HT-29 (cell line): ENCODE data around the gene CDAN1. TPM values are rescaled to one million over a fixed set of nuclear protein-coding genes. Genes with fewer than 3 reads are reported as not detected.
"Not testable (repeated sequence)": the region's sequence is repeated elsewhere in the genome, so short reads cannot be mapped to it uniquely, and the experiment has no call there.

ENCODE experiments used
- DNase-seq: peaks from one replicate; pipeline ENCODE4 v3.0.0-alpha.2; 2015; ENCODE audit warnings: low spot score
- total RNA-seq: library from RNA; depleted of rRNA; stranded (reverse); fragments of >200 nt; shearing (Covaris generic); gene quantifications from 2 replicates; pipeline ENCODE4 v1.2.3, GENCODE V29; 2014; rRNA removed

The CDAN1 gene, protein sequence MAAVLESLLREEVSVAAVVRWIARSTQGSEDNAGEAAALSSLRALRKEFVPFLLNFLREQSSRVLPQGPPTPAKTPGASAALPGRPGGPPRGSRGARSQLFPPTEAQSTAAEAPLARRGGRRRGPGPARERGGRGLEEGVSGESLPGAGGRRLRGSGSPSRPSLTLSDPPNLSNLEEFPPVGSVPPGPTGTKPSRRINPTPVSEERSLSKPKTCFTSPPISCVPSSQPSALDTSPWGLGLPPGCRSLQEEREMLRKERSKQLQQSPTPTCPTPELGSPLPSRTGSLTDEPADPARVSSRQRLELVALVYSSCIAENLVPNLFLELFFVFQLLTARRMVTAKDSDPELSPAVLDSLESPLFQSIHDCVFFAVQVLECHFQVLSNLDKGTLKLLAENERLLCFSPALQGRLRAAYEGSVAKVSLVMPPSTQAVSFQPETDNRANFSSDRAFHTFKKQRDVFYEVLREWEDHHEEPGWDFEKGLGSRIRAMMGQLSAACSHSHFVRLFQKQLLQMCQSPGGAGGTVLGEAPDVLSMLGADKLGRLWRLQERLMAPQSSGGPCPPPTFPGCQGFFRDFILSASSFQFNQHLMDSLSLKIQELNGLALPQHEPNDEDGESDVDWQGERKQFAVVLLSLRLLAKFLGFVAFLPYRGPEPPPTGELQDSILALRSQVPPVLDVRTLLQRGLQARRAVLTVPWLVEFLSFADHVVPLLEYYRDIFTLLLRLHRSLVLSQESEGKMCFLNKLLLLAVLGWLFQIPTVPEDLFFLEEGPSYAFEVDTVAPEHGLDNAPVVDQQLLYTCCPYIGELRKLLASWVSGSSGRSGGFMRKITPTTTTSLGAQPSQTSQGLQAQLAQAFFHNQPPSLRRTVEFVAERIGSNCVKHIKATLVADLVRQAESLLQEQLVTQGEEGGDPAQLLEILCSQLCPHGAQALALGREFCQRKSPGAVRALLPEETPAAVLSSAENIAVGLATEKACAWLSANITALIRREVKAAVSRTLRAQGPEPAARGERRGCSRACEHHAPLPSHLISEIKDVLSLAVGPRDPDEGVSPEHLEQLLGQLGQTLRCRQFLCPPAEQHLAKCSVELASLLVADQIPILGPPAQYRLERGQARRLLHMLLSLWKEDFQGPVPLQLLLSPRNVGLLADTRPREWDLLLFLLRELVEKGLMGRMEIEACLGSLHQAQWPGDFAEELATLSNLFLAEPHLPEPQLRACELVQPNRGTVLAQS
- 15.2 and 28.4 TPM in 2 replicates for total RNA-seq

- peak; percentile 89 for DNase-seq
Observed at GRCh38 chr15:42736793-42737528, at the start of gene CDAN1. CDAN1 (minus strand) TSS chr15:42737128; CDS start chr15:42737102, 26 bp downstream.

DNA sequence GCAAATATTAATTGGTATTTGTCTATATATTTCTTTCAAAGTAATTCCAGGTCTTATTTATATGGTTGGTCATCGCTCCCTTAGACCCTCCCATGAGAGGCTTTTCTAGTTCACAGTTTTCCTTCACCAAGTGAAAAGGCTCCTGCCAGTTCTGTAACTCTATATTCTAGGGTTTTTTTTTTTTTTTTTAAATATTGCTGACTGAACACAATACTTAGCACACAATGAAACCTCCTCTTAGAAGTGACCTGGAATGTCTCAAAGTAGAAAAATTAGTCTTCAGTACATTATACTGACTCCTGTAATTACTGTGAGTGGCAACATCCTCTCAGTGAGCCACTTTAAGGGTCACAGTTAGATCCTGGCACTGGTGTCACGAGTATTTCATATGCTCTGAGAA lies 48.6 kb upstream of the CDAN1 start:
- DNase-seq = no peak

DNA sequence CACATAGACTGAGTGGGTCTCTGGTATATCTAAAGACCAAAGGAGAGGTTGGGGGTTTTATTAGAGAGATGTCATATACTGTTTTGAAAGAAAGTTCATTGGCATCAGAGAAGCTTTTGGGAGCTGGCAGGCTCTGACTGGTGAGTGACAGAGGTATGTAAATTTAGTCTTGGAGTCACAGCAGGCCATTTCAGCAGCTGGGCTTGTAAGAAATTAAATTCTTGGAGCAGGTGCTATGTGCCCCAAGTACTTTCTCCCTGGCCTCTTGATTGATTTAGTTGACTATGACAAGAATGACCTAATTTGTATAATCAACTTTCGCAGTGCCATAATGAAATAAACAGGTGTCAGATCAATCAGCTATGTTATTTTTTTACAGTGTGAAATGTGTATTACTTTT lies 47.8 kb upstream of the CDAN1 start:
- DNase-seq = no peak

DNA sequence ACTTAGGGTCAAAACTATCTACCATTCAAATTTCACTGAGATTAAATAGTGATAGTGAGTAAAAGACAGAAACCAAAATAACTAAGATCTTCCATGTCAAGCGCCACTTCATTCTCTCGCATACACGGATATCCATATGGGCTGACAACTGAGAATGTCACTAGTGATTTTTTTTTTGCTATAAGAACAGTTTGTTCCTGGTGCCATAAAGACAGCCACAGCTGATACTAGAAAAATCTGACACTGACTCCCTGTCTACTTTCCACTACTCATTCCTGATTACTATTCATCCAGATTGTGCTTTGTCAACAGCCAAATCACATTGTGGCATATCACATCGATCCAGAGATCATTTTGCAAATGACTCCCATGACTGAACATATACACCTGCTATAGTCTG lies 45.8 kb upstream of the CDAN1 start:
- no peak for DNase-seq

GRCh38 chr15:42775416-42775815 lies 38.5 kb upstream of the CDAN1 start:
- DNase-seq = no peak

DNA sequence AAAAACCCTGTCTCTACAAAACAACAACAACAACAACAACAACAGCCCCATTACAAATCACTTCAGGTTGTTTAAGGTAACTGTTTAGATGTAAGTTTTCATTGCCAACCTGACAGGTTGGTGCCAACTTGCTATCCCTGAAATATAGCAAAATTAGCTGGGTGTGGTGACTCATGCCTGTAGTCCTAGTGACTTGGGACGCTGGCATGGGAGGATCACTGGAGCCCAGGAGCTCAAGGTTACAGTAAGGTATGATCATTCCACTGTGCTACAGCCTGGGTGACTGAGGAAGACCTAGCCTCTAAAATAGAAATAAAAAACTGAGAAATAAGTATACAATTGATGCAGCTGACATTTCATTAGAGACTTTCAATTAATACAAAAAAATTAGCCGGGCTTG lies 36.0 kb upstream of the CDAN1 start:
- no peak for DNase-seq

DNA sequence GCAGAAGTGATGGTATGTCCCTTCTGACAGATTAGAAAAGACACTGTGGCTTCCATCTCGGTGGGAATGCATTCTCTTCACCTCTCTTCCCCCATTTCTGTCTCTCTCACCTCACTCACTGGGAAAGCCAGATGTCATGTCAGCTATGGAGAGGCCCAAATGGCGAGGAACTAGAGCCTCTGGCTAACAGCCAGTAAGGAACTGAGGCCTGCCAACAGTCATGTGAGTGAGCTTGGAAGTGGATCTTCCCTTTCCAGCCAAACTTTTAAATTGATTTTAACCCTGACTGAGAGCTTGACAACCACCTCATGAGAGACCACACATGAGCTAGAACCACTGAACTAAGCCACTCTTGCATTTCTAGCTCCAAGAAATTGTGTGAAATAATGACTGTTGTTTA lies 35.2 kb upstream of the CDAN1 start:
- DNase-seq = no peak

- DNase-seq = not testable (repeated sequence)
Observed at GRCh38 chr15:42766109-42766508, 29.2 kb upstream of the CDAN1 start.

DNA sequence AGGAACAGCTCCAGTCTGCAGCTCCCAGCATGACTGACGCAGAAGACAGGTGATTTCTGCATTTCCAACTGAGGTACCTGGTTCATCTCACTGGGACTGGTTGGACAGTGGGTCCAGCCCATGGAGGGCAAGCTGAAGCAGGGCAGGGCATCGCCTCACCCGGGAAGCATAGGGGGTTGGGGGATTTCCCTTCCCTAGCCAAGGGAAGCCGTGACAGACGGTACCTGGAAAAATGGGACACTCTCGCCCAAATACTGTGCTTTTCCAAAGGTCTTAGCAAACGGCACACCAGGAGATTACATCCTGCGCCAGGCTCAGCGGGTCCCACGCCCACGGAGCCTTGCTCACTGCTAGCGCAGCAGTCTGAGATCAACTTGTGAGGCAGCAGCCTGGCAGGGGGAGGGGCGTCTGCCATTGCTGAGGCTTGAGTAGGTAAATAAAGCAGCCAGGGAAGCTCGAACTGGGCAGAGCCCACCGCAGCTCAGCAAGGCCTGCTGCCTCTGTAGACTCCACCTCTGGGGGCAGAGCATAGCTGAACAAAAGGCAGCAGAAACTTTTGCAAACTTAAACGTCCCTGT lies 27.3 kb upstream of the CDAN1 start:
- DNase-seq = not testable (repeated sequence)

DNA sequence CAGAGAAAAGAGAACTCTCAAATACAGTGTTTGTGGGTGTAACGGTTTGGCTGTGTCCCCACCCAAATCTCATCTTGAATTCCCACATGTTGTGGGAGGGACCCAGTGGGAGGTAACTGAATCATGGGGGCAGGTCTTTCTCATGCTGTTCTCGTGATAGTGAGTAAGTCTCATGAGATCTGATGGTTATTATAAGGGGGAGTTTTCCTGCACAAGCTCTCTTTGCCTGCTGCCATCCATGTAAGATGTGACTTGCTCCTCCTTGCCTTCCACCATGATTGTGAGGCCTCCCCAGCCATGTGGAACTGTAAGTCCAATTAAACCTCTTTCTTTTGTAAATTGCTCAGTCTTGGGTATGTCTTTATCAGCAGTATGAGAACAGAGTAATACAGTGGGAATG lies 24.9 kb upstream of the CDAN1 start:
- DNase-seq = not testable (repeated sequence)

- DNase-seq = no peak
Observed at GRCh38 chr15:42760759-42761158, 23.8 kb upstream of the CDAN1 start.

DNA sequence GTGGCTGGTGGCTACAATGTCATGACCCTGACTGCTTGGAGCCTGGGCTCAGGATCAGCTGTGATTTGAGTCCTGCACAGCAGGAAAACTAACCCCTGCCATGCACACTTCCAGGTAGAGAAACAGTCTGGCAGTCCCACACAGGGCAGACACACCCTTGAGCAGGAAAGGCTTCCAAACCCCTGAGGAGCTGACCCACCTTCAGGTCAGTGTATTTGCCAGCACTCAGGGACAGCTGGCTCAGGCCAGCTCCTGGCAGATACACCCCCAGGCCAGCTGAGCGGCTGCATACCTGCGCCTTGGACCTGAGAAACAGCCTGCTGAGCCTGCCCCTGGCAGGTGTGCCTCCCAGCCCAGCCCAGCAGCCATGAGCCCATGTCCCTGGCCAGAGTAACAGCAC lies 22.2 kb upstream of the CDAN1 start:
- DNase-seq = no peak

GRCh38 chr15:42750306-42750705 lies 13.4 kb upstream of the CDAN1 start:
- no peak for DNase-seq

DNA sequence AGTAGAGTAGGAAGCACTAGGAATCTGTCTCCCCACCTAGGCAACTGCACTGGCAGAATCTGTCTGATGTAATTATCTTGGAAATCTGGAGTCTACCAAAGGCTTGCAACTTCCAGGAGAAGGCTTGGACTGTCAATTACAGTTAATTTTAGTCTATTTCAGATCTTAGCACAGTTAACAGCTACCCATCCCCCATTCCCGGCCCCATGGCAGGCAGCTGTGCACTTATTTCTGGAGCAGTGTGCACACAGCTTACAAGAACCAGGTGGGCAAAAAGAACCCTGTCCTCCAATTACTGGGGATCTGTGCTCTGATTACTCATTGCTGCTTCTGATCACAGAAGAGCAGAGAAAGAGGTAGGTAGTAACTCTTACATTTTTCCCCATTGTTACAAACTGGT lies 12.3 kb upstream of the CDAN1 start:
- DNase-seq = no peak

GRCh38 chr15:42744195-42744594 lies 7.3 kb upstream of the CDAN1 start:
- no peak for DNase-seq

- DNase-seq = no peak
Observed at GRCh38 chr15:42742149-42742548, 5.2 kb upstream of the CDAN1 start.

DNA sequence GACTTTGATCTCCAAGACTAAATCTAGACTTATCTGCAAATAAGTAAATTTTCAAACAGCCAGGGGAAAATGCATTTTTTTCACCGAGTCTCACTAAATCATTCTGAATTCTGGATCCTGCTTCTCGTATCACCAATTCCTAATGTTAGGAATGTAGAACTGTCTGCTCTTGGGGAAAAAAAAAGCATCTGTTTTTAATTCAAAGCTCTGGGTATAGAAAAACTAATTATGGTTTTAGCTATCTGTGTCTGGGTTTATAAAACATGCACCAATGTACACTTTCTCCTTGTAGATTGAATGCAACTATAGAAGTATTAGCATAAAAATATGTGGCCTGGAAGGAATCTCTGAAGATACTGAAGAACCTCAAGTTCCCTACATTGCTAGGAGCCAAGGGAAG lies 4.8 kb upstream of the CDAN1 start:
- DNase-seq = no peak

GRCh38 chr15:42737529-42738328 lies 801 bp upstream of the CDAN1 start:
- DNase-seq = peak; percentile 39

DNA sequence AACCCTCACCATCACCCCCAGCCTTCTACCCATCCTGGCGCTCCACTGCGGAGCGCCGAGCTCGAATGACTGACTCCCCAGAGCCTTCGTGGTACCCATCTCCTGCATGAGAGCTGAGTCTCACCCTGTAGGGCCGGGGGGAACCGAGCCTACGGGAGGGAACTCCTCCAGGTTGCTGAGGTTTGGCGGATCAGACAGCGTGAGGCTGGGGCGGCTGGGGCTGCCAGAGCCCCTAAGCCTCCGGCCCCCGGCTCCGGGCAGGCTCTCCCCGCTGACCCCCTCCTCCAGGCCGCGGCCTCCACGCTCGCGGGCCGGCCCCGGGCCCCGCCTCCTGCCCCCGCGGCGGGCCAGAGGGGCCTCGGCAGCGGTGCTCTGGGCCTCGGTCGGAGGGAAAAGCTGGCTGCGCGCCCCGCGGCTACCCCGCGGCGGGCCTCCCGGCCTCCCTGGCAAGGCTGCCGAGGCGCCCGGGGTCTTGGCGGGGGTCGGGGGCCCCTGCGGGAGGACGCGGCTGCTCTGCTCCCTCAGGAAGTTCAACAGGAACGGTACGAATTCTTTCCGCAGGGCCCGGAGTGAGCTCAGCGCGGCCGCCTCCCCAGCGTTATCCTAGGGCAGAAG lies 643 bp downstream of the CDAN1 start:
- no peak for DNase-seq
